HPDE6-E6E7 (cell line): Measurements from ENCODE around the gene PLAAT5.

ENCODE experiments used
- DNase-seq: peaks from one replicate; pipeline ENCODE4 v3.0.0; 2011; ENCODE audit warnings: missing footprints; ENCODE audit errors: extremely low spot score

Gene PLAAT5

GRCh38 chr11:63512816-63513215 is 21.8 kb upstream of the PLAAT5 start:
- DNase-seq = no peak

- no peak for DNase-seq
These were observed 20.2 kb upstream of the PLAAT5 start for GRCh38 chr11:63511048-63511748.

GRCh38 chr11:63510360-63511047 is 19.5 kb upstream of the PLAAT5 start:
- no peak for DNase-seq

- DNase-seq = no peak
These were observed 17.8 kb upstream of the PLAAT5 start for GRCh38 chr11:63508745-63509144.

GRCh38 chr11:63508009-63508408 is 17.0 kb upstream of the PLAAT5 start:
- DNase-seq = no peak

GRCh38 chr11:63507511-63507910 is 16.5 kb upstream of the PLAAT5 start:
- no peak for DNase-seq

- no peak for DNase-seq
These were observed 15.9 kb upstream of the PLAAT5 start for GRCh38 chr11:63506876-63507275.

GRCh38 chr11:63505857-63506528 is 15.0 kb upstream of the PLAAT5 start, which contains the start of gene LGALS12:
TSS of gene LGALS12 (plus strand) at chr11:63506084. CDS start at chr11:63506459, 375 bp downstream.
- no peak for DNase-seq

GRCh38 chr11:63504933-63505586 is 14.1 kb upstream of the PLAAT5 start:
- DNase-seq = no peak

- DNase-seq = no peak
These were observed 13.1 kb upstream of the PLAAT5 start for GRCh38 chr11:63504054-63504453.

- DNase-seq = no peak
These were observed 12.5 kb upstream of the PLAAT5 start for GRCh38 chr11:63503492-63503891.

- no peak for DNase-seq
These were observed 11.4 kb upstream of the PLAAT5 start for GRCh38 chr11:63502252-63502820.

- DNase-seq = no peak
These were observed 10.3 kb upstream of the PLAAT5 start for GRCh38 chr11:63501236-63501635.

- no peak for DNase-seq
These were observed 8.9 kb upstream of the PLAAT5 start for GRCh38 chr11:63499874-63500273.

GRCh38 chr11:63494975-63495374 is 4.0 kb upstream of the PLAAT5 start:
- no peak for DNase-seq

GRCh38 chr11:63493127-63493526 is 2.2 kb upstream of the PLAAT5 start:
- DNase-seq = no peak

GRCh38 chr11:63492441-63492840 is 1.5 kb upstream of the PLAAT5 start:
- DNase-seq = no peak

- DNase-seq = no peak
These were observed 837 bp upstream of the PLAAT5 start for GRCh38 chr11:63491636-63492372.

- no peak for DNase-seq
These were observed 247 bp upstream of the PLAAT5 start for GRCh38 chr11:63491240-63491587.

GRCh38 chr11:63489879-63490278 is 1.1 kb downstream of the PLAAT5 start:
- DNase-seq = no peak

GRCh38 chr11:63488789-63489188 is 2.2 kb downstream of the PLAAT5 start:
- DNase-seq = no peak
